8988T (cell line): ENCODE measurements around the gene TPPP.

Source experiments
- DNase-seq: peaks from one replicate; pipeline ENCODE4 v3.0.0; 2011

TPPP gene

GRCh38 chr5:665541-665955 lies 27.6 kb downstream of the TPPP start:
- DNase-seq, result peak; percentile 87

- DNase-seq, result no peak
These were observed 28.2 kb downstream of the TPPP start for GRCh38 chr5:664994-665360.

GRCh38 chr5:664343-664993 lies 28.7 kb downstream of the TPPP start:
- no peak for DNase-seq

GRCh38 chr5:663436-664342 lies 29.5 kb downstream of the TPPP start:
- no peak for DNase-seq

GRCh38 chr5:662751-663435 lies 30.3 kb downstream of the TPPP start:
- no peak for DNase-seq

GRCh38 chr5:661891-662750 lies 31.0 kb downstream of the TPPP start:
- no peak for DNase-seq

GRCh38 chr5:660491-661030 lies 32.6 kb downstream of the TPPP start:
- DNase-seq, result no peak

- no peak for DNase-seq
These were observed 33.5 kb downstream of the TPPP start for GRCh38 chr5:659496-660263.

- DNase-seq, result peak; percentile 81
These were observed 35.0 kb downstream of the TPPP start for GRCh38 chr5:658103-658502.

GRCh38 chr5:657570-657969 lies 35.6 kb downstream of the TPPP start:
- peak; percentile 100 for DNase-seq

GRCh38 chr5:655406-655805 lies 37.7 kb downstream of the TPPP start:
- DNase-seq, result no peak

GRCh38 chr5:654071-654778 lies 38.9 kb downstream of the TPPP start:
- DNase-seq, result no peak

- no peak for DNase-seq
These were observed 40.3 kb downstream of the TPPP start for GRCh38 chr5:652773-653350.

- DNase-seq, result no peak
These were observed 41.1 kb downstream of the TPPP start for GRCh38 chr5:652023-652515.

- DNase-seq, result no peak
These were observed 41.7 kb downstream of the TPPP start for GRCh38 chr5:651296-652022.

- DNase-seq, result no peak
These were observed 45.4 kb downstream of the TPPP start for GRCh38 chr5:647727-648126.

- DNase-seq, result no peak
These were observed 45.8 kb downstream of the TPPP start for GRCh38 chr5:647311-647710.

GRCh38 chr5:646396-647201 lies 46.6 kb downstream of the TPPP start:
- DNase-seq, result no peak

- DNase-seq, result no peak
These were observed 47.7 kb downstream of the TPPP start for GRCh38 chr5:645421-645820.
